Measurements from ENCODE around the gene FHAD1. TPM values are rescaled to one million over a fixed set of nuclear protein-coding genes. Genes with fewer than 3 reads are reported as not detected.

FHAD1 gene
- total and polyA plus RNA-seq, 10 of the 15 experiments (the other 5 are each of a cell fraction or from before 2014, with no cell fraction given), result 0.09 to 1.0 (median 0.32) TPM; not detected in 2

DNA sequence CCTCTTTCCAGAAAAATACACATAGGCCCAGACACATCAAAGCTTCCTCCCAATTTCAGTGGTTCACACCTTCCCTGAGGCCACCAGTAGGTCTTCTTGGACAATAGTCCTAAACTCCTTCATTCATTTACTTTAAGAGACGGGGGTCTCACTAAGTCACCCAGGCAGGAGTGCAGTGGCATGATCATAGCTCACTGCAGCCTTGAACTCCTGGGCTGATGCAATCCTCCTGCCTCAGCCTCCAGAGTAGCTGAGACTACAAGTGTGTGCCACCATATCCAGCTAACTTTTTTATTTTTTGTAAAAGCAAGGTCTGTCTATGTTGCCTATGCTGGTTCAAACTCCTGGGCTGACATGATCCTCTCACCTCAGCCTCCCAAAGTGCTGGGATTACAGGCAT is 8.2 kb upstream of the FHAD1 start:
- 0% methylated on average over 1 of the region's 1 CpG for WGBS (ENCODE audit: insufficient coverage, insufficient replicate concordance, low lambda C conversion rate, missing lambda C conversion rate)
- TF ChIP-seq SMAD1 (IDR thresholded peaks at IDR 0.05; ENCODE audit: low read depth, partially characterized antibody), result no peak
- no peak for TF ChIP-seq NFYB (IDR thresholded peaks at IDR 0.05; ENCODE audit: insufficient read depth, low read depth, low read length)
- TF ChIP-seq POLR2AphosphoS5 (IDR thresholded peaks at IDR 0.05; ENCODE audit: low read length), result no peak
- TF ChIP-seq NFXL1 (IDR thresholded peaks at IDR 0.05; ENCODE audit: borderline replicate concordance), result no peak
- TF ChIP-seq, protein P1, sequence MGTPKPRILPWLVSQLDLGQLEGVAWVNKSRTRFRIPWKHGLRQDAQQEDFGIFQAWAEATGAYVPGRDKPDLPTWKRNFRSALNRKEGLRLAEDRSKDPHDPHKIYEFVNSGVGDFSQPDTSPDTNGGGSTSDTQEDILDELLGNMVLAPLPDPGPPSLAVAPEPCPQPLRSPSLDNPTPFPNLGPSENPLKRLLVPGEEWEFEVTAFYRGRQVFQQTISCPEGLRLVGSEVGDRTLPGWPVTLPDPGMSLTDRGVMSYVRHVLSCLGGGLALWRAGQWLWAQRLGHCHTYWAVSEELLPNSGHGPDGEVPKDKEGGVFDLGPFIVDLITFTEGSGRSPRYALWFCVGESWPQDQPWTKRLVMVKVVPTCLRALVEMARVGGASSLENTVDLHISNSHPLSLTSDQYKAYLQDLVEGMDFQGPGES (IDR thresholded peaks at IDR 0.05), result no peak
- TF ChIP-seq ZNF622 (IDR thresholded peaks at IDR 0.05), result no peak
- no TSS peak for BruUV-seq (replicated peaks)
- Histone ChIP-seq H3K79me2 (ENCODE audit: control insufficient read depth, insufficient read depth, low read length) (no peaks in the 10 kb centered on the region), H3K4me3 (no peak overlapping the region), H3K36me3 (ENCODE audit: control insufficient read depth in 2 of 2, insufficient read depth in 2 of 2, low read length in 1 of 2) (no peaks in the 10 kb centered on the region), H3K27ac (ENCODE audit: control insufficient read depth, insufficient read depth) (no peak overlapping the region), H2AFZ (ENCODE audit: control insufficient read depth, low read depth, low read length) (no peak overlapping the region), H3K4me1 (ENCODE audit: control insufficient read depth, insufficient read depth, low read length) (no peaks in the 10 kb centered on the region; the same call in 1 of the 2 replicates), H3K27me3 (replicated peaks in 1 of 2; ENCODE audit: control insufficient read depth in 2 of 2, insufficient read depth in 2 of 2, low read length in 1 of 2) (no peaks in the 10 kb centered on the region), H3K9me3 (replicated peaks; ENCODE audit: control insufficient read depth, insufficient read depth, low read length) (no peaks in the 10 kb centered on the region), H3K9ac (ENCODE audit: control insufficient read depth, insufficient read depth, low read length) (no peak overlapping the region), H3K4me2 (ENCODE audit: control insufficient read depth, insufficient read depth) (no peak overlapping the region), H4K20me1 (ENCODE audit: control insufficient read depth, insufficient read depth) (no peaks in the 10 kb centered on the region)
- in situ Hi-C loops (cut with MboI), result no loop called here
- ChIA-PET SMC1A (ENCODE audit: uncharacterized antibody, unreplicated experiment) (interaction anchor here (2.7 kb wide), 1 partner anchor 15 kb away, joined by 15 read pairs; no protein-coding TSS in a partner anchor), POLR2A (interaction anchor here (0.5 to 3.1 kb wide), 3 partner anchors 9 to 74 kb away, joined by 3 to 18 read pairs (median 5); partner anchors contain the start of gene FHAD1), CTCF (no interaction called here), RAD21 (ENCODE audit: unreplicated experiment) (interaction anchor here (1.2 to 2.1 kb wide), 4 partner anchors 9 to 33 kb away, joined by 3 to 6 read pairs (median 4); partner anchors contain the start of gene FHAD1)
- intact Hi-C loops (cut with micrococcal nuclease; ENCODE audit: unreplicated experiment), result no loop called here
- FAIRE-seq (no peak), DNase-seq (ENCODE audit: low read depth, low spot score) (no peak), ATAC-seq (no peak)
